WTC11 (cell line): ENCODE data around the gene EFNA5. TPM values are rescaled to one million over a fixed set of nuclear protein-coding genes. Genes with fewer than 3 reads are reported as not detected.

ENCODE experiments used
- ATAC-seq: fragments of 200-7000 bp; cut with Tn5 transposase; 2 replicates; pipeline ENCODE4 v1.10.0; 2021; ENCODE audit warnings: mild to moderate bottlenecking, moderate library complexity
- CTCF ChIA-PET: fragments of 300-600 bp; sonication (Branson Sonifier 250); formaldehyde crosslinking; loops from one replicate; lab custom pipeline; 2021; ENCODE audit warnings: antibody characterized with exemption; lab: Charles Lee
- POLR2A ChIA-PET: fragments of 350-600 bp; sonication (Branson Sonifier 250); formaldehyde crosslinking; loops from one replicate; lab custom pipeline; 2021; ENCODE audit warnings: antibody characterized with exemption; lab: Charles Lee
- DNase-seq: peaks from one replicate; pipeline ENCODE4 v3.0.0; 2021; ENCODE audit warnings: low spot score
- H3K27ac Mint-ChIP-seq: 2 replicates; pipeline ENCODE4 v1.8.0; 2021; ENCODE audit warnings: mixed read lengths
- H3K27me3 Mint-ChIP-seq: 2 replicates; pipeline ENCODE4 v1.8.0; 2021; ENCODE audit warnings: low read depth, mild to moderate bottlenecking, moderate library complexity, mixed read lengths
- H3K36me3 Mint-ChIP-seq: 2 replicates; pipeline ENCODE4 v1.8.0; 2021; ENCODE audit warnings: mixed read lengths
- H3K4me1 Mint-ChIP-seq: 2 replicates; pipeline ENCODE4 v1.8.0; 2022; ENCODE audit warnings: mixed read lengths
- H3K4me3 Mint-ChIP-seq: 2 replicates; pipeline ENCODE4 v1.8.0; 2021; ENCODE audit warnings: mild to moderate bottlenecking, moderate library complexity, mixed read lengths
- H3K9me3 Mint-ChIP-seq: 2 replicates; pipeline ENCODE4 v1.8.0; 2021; ENCODE audit warnings: mixed read lengths
- AR ChIP-seq: fragments of 250-450 bp; sonication (Bioruptor Pico); IDR thresholded peaks from 2 replicates; pipeline ENCODE4 v1.9.0; 2021; ENCODE audit warnings: mild to moderate bottlenecking
- ATF1 ChIP-seq: sonication (generic); formaldehyde crosslinking; IDR thresholded peaks from 2 replicates; pipeline ENCODE4 v1.8.1; 2023; ENCODE audit warnings: mild to moderate bottlenecking, moderate library complexity, missing genetic modification reagents
- ATF3 ChIP-seq: sonication (generic); formaldehyde crosslinking; conservative IDR thresholded peaks from 2 replicates; pipeline ENCODE4 v1.8.1; 2022; ENCODE audit warnings: mild to moderate bottlenecking, missing genetic modification reagents
- E2F1 ChIP-seq: sonication (generic); formaldehyde crosslinking; IDR thresholded peaks from 2 replicates; pipeline ENCODE4 v1.8.0; 2022; ENCODE audit warnings: mild to moderate bottlenecking, missing genetic modification reagents
- E2F4 ChIP-seq: sonication (generic); formaldehyde crosslinking; IDR thresholded peaks from 2 replicates; pipeline ENCODE4 v1.8.1; 2022; ENCODE audit warnings: low read depth, mild to moderate bottlenecking, moderate library complexity, missing genetic modification reagents, borderline replicate concordance
- E2F5 ChIP-seq: sonication (generic); formaldehyde crosslinking; IDR thresholded peaks from 2 replicates; pipeline ENCODE4 v1.8.1; 2022; ENCODE audit warnings: mild to moderate bottlenecking, moderate library complexity, missing genetic modification reagents
- FOXK1 ChIP-seq: sonication (generic); formaldehyde crosslinking; IDR thresholded peaks from 2 replicates; pipeline ENCODE4 v1.8.0; 2022; ENCODE audit warnings: mild to moderate bottlenecking, moderate library complexity, missing genetic modification reagents
- FOXP1 ChIP-seq: sonication (generic); formaldehyde crosslinking; IDR thresholded peaks from 2 replicates; pipeline ENCODE4 v1.8.0; 2022; ENCODE audit warnings: missing genetic modification reagents, mild to moderate bottlenecking, moderate library complexity, borderline replicate concordance
- FOXP4 ChIP-seq: sonication (generic); formaldehyde crosslinking; IDR thresholded peaks from 2 replicates; pipeline ENCODE4 v1.8.0; 2022; ENCODE audit warnings: mild to moderate bottlenecking, missing genetic modification reagents
- JUN ChIP-seq: sonication (generic); formaldehyde crosslinking; IDR thresholded peaks from 2 replicates; pipeline ENCODE4 v1.8.0; 2023; ENCODE audit warnings: mild to moderate bottlenecking, missing genetic modification reagents
- KAT7 ChIP-seq: sonication (generic); formaldehyde crosslinking; IDR thresholded peaks from 2 replicates; pipeline ENCODE4 v1.8.1; 2023; ENCODE audit warnings: missing genetic modification reagents, mild to moderate bottlenecking, borderline replicate concordance
- MAX ChIP-seq: sonication (generic); formaldehyde crosslinking; IDR thresholded peaks from 2 replicates; pipeline ENCODE4 v1.8.0; 2022; ENCODE audit warnings: mild to moderate bottlenecking, missing genetic modification reagents
- MLX ChIP-seq: sonication (generic); formaldehyde crosslinking; IDR thresholded peaks from 2 replicates; pipeline ENCODE4 v1.8.1; 2023; ENCODE audit warnings: mild to moderate bottlenecking, missing genetic modification reagents, moderate library complexity
- NFE2L1 ChIP-seq: sonication (generic); formaldehyde crosslinking; IDR thresholded peaks from 2 replicates; pipeline ENCODE4 v1.8.1; 2023; ENCODE audit warnings: missing genetic modification reagents
- NFYB ChIP-seq: sonication (generic); formaldehyde crosslinking; conservative IDR thresholded peaks from 2 replicates; pipeline ENCODE4 v1.8.0; 2022; ENCODE audit warnings: low read depth, missing genetic modification reagents
- NR1H2 ChIP-seq: sonication (generic); formaldehyde crosslinking; IDR thresholded peaks from 2 replicates; pipeline ENCODE4 v1.9.0; 2021; ENCODE audit warnings: mild to moderate bottlenecking, moderate library complexity, missing genetic modification reagents
- STAT6 ChIP-seq: sonication (generic); formaldehyde crosslinking; conservative IDR thresholded peaks from 2 replicates; pipeline ENCODE4 v1.8.1; 2023; ENCODE audit warnings: mild to moderate bottlenecking, low read depth, missing genetic modification reagents, moderate library complexity
- ZNF671 ChIP-seq: fragments of 250-450 bp; sonication (Bioruptor Pico); IDR thresholded peaks from 2 replicates; pipeline ENCODE4 v1.8.0; 2021; ENCODE audit warnings: mild to moderate bottlenecking
- total RNA-seq: library from RNA; stranded (reverse); gene quantifications from 3 replicates; pipeline ENCODE4 v1.2.3, GENCODE V29; 2021

Gene EFNA5
- total RNA-seq, 1 experiment from 2014 or later, result 17.4 TPM

- Mint-ChIP-seq H3K9me3 (no peaks in the 10 kb centered on the region), H3K27me3 (no peaks in the 10 kb centered on the region), H3K4me1 (peaks cover 82% of the 10 kb centered on the region)
- peak; percentile 36 for DNase-seq
- no peak for TF ChIP-seq E2F5 (CRISPR knock-in tag)
- TF ChIP-seq AR (CRISPR knock-in tag), result no peak
- peak; percentile 35; the same call in 1 of the 2 replicates for TF ChIP-seq MAX (CRISPR knock-in tag)
- TF ChIP-seq ATF1 (CRISPR knock-in tag), result no peak
- TF ChIP-seq, all 79 proteins: peak for 1
- Mint-ChIP-seq H3K36me3 (no peaks in the 10 kb centered on the region), H3K4me3 (no peak overlapping the region), H3K27ac (peak overlapping the region; percentile 65)
- ChIA-PET POLR2A (no interaction called here), CTCF (interaction anchor here (0.8 kb wide), 1 partner anchor 106 kb away, joined by 5 read pairs; no protein-coding TSS in a partner anchor)
- peak; percentile 24 for ATAC-seq
Measured at GRCh38 chr5:107466233-107466769, 204.4 kb downstream of the EFNA5 start.

- ATAC-seq, result no peak
- TF ChIP-seq E2F4 (CRISPR knock-in tag) (no peak), NFE2L1 (no peak), E2F1 (CRISPR knock-in tag) (no peak), JUN (CRISPR knock-in tag) (no peak), ATF3 (CRISPR knock-in tag) (no peak), ZNF671 (CRISPR knock-in tag) (no peak), MLX (CRISPR knock-in tag) (no peak), NFYB (CRISPR knock-in tag) (no peak), FOXK1 (CRISPR knock-in tag) (no peak), STAT6 (CRISPR knock-in tag) (no peak), FOXP1 (CRISPR knock-in tag) (no peak), NR1H2 (CRISPR knock-in tag) (no peak), FOXP4 (CRISPR knock-in tag) (no peak), KAT7 (CRISPR knock-in tag) (no peak)
- no peaks in the 10 kb centered on the region for H3K36me3 Mint-ChIP-seq
- H3K4me1 Mint-ChIP-seq, result peaks cover 83% of the 10 kb centered on the region
- ChIA-PET POLR2A (interaction anchor here (0.6 to 0.7 kb wide), 2 partner anchors 27 to 106 kb away, joined by 3 read pairs; no protein-coding TSS in a partner anchor), CTCF (interaction anchor here (0.7 kb wide), 1 partner anchor 107 kb away, joined by 3 read pairs; no protein-coding TSS in a partner anchor)
- H3K27me3 Mint-ChIP-seq, result no peaks in the 10 kb centered on the region
- H3K4me3 Mint-ChIP-seq, result no peak overlapping the region
- H3K9me3 Mint-ChIP-seq, result no peaks in the 10 kb centered on the region
- H3K27ac Mint-ChIP-seq, result peak overlapping the region; percentile 72
- no peak for DNase-seq
Measured at GRCh38 chr5:107464876-107465275, 205.9 kb downstream of the EFNA5 start.
